MM.1S (cell line): ENCODE measurements around the gene RAD54L.

Experiments
- EZH2 ChIP-seq: fragments of 300-600 bp; sonication (generic); optimal IDR thresholded peaks from 2 replicates; pipeline ENCODE3; 2017; ENCODE audit warnings: low read depth, mild to moderate bottlenecking, antibody characterized with exemption, low read length, mixed read lengths
- EZH2phosphoT487 ChIP-seq: fragments of 300-600 bp; sonication (generic); IDR thresholded peaks from 2 replicates; pipeline ENCODE4 v1.6.1; 2018; ENCODE audit warnings: antibody characterized with exemption, low read length
- TF ChIP-seq, protein P1 (sequence below): fragments of 300-600 bp; sonication (generic); IDR thresholded peaks from 2 replicates; pipeline ENCODE4 v1.5.1; 2016; ENCODE audit warnings: antibody characterized with exemption, low read length, mixed read lengths

DNA sequence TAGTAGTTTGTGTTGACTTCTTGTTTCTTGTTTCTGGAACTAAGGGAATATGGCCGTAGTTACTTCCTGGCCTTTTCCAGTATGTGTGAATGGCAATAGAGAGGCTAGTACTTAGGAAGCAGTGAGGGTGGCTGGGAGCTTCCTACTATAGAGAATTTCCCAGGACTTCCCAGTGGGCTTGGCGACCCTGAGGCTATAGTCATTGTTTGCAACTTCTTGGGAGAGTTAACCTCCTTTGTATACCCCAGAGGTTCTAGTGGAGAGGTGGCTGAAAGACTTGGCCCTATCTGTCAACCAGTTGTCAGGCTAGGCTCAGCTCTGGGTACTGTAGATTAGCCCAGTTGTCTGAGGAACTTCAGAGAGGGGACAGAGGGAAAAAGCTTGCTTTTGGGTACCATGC, 15.6 kb downstream of the RAD54L start:
- TF ChIP-seq, protein P1, sequence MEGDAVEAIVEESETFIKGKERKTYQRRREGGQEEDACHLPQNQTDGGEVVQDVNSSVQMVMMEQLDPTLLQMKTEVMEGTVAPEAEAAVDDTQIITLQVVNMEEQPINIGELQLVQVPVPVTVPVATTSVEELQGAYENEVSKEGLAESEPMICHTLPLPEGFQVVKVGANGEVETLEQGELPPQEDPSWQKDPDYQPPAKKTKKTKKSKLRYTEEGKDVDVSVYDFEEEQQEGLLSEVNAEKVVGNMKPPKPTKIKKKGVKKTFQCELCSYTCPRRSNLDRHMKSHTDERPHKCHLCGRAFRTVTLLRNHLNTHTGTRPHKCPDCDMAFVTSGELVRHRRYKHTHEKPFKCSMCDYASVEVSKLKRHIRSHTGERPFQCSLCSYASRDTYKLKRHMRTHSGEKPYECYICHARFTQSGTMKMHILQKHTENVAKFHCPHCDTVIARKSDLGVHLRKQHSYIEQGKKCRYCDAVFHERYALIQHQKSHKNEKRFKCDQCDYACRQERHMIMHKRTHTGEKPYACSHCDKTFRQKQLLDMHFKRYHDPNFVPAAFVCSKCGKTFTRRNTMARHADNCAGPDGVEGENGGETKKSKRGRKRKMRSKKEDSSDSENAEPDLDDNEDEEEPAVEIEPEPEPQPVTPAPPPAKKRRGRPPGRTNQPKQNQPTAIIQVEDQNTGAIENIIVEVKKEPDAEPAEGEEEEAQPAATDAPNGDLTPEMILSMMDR = no peak
- TF ChIP-seq EZH2phosphoT487 = no peak
- TF ChIP-seq EZH2 = no peak
